ENCODE results near the gene TMEM123. TPM values are rescaled to one million over a fixed set of nuclear protein-coding genes. Genes with fewer than 3 reads are reported as not detected.

TMEM123 gene, protein sequence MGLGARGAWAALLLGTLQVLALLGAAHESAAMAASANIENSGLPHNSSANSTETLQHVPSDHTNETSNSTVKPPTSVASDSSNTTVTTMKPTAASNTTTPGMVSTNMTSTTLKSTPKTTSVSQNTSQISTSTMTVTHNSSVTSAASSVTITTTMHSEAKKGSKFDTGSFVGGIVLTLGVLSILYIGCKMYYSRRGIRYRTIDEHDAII
- 175 and 247 TPM in 2 replicates for total RNA-seq

DNA sequence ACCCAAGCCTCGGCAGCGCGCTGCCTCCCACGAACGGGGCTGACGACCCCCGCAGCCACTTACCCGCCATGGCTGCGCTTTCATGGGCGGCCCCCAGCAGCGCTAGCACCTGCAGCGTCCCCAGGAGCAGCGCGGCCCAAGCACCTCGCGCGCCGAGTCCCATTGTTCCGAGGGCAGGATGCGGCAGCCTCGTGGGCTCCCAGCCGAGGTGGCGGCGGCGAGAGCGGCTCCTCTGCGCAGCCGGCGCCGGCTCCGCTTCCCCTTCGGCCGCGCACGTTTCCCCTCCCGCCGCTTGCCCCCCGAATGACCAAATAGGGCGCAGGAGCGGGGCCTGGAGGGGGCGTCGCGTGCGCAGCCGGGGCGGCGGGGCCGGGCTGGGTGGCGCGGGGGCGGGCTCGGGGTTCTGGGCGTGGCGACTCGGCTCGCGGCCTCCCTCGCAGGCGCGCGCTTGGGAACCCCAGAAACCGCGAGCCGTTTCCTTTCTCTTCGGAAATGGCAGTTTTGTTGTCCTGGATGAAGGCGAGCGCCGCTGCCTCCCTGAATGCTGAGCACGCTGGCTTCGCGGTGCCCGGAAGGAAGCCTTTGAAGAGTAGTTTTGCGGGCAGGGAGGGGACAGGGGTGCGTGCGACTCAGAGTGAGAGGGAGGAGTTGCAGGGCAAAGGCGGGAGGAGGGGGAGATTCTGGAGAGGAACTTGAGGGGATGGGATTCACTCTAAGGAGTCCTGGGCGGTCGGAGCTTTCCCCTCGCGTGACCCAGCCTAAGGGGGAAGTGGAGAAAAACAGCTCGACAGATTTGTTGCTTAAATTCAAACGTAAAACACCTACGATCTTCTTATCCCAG is at the start of gene TMEM123:
Gene TMEM123 (minus strand): TSS at position 305 of the 841 bp plus-strand sequence. CDS start 142 bp downstream, at position 163.

GRCh38 chr11:102346748-102347461 is 105.7 kb downstream of the TMEM123 start, which contains the start of gene BIRC2:
BIRC2 (plus strand) TSS chr11:102347214; CDS start chr11:102349855, 2,641 bp downstream.

Other genes starting within 250 kb of the TMEM123 start
- gene BIRC3, start 135.3 kb downstream of the TMEM123 start, total RNA-seq, result 2.3 and 4.3 TPM in 2 replicates
- gene BIRC2, start 105.6 kb downstream of the TMEM123 start, total RNA-seq, result 77.7 and 81.8 TPM in 2 replicates
- gene MMP7, start 78.0 kb upstream of the TMEM123 start, total RNA-seq, result 0.76 and 1.6 TPM in 2 replicates
- gene MMP20, start 172.6 kb upstream of the TMEM123 start, total RNA-seq, result not detected in 2 replicates

Measured in vein endothelial cell (primary cell).